Activated CD4-positive, alpha-beta T cell treated with anti-CD3 and anti-CD28 coated beads, Interleukin-2, amount 10 ng/mL, durations not matched to agents 24 days and 14 days (primary cell): ENCODE results near the gene CSNK1D. TPM values are rescaled to one million over a fixed set of nuclear protein-coding genes. Genes with fewer than 3 reads are reported as not detected.

ENCODE experiments used
- DNase-seq: peaks from one replicate; pipeline ENCODE4 v3.0.0; 2022
- H3K27ac Mint-ChIP-seq: one replicate; pipeline ENCODE4 v1.8.0; 2022; ENCODE audit warnings: mild to moderate bottlenecking, mixed read lengths
- H3K27me3 Mint-ChIP-seq: one replicate; pipeline ENCODE4 v1.8.0; 2022; ENCODE audit warnings: mixed read lengths
- H3K36me3 Mint-ChIP-seq: one replicate; pipeline ENCODE4 v1.8.0; 2022; ENCODE audit warnings: low read depth, mild to moderate bottlenecking, mixed read lengths
- H3K4me1 Mint-ChIP-seq: one replicate; pipeline ENCODE4 v1.8.0; 2021; ENCODE audit warnings: mixed read lengths
- H3K4me3 Mint-ChIP-seq: one replicate; pipeline ENCODE4 v1.8.0; 2022; ENCODE audit warnings: mild to moderate bottlenecking, moderate library complexity, mixed read lengths
- H3K9me3 Mint-ChIP-seq: one replicate; pipeline ENCODE4 v1.8.0; 2021; ENCODE audit warnings: mixed read lengths
- intact Hi-C: fragments of 100-400 bp; cut with micrococcal nuclease; formaldehyde crosslinking; loops from one replicate; pipeline ENCODE4 v1.15.1; 2023
- total RNA-seq: library from RNA; stranded (reverse); gene quantifications from 2 replicates; pipeline ENCODE4 v1.2.3, GENCODE V29; 2022

CSNK1D gene
- total RNA-seq, 1 donor from 2014 or later: 146 TPM

- H3K27me3 Mint-ChIP-seq: peaks cover 2% of the 10 kb centered on the region
- DNase-seq: no peak
- peaks cover 8% of the 10 kb centered on the region for H3K36me3 Mint-ChIP-seq
- H3K9me3 Mint-ChIP-seq: no peaks in the 10 kb centered on the region
- peaks cover 56% of the 10 kb centered on the region for H3K4me1 Mint-ChIP-seq
- intact Hi-C loops: no loop called here
- H3K4me3 Mint-ChIP-seq: no peak overlapping the region
- peak overlapping the region; percentile 57 for H3K27ac Mint-ChIP-seq
These were observed 21.9 kb upstream of the CSNK1D start for GRCh38 chr17:82295472-82295814.

GRCh38 chr17:82294064-82294773 lies 20.7 kb upstream of the CSNK1D start:
- H3K9me3 Mint-ChIP-seq: no peaks in the 10 kb centered on the region
- intact Hi-C loops: no loop called here
- no peak for DNase-seq
- H3K27me3 Mint-ChIP-seq: peaks cover 2% of the 10 kb centered on the region
- peak overlapping the region; percentile 70 for H3K27ac Mint-ChIP-seq
- H3K36me3 Mint-ChIP-seq: peaks cover 8% of the 10 kb centered on the region
- H3K4me1 Mint-ChIP-seq: peaks cover 50% of the 10 kb centered on the region
- H3K4me3 Mint-ChIP-seq: peak overlapping the region; percentile 66

- peak overlapping the region; percentile 87 for H3K4me3 Mint-ChIP-seq
- no peaks in the 10 kb centered on the region for H3K9me3 Mint-ChIP-seq
- peaks cover 8% of the 10 kb centered on the region for H3K36me3 Mint-ChIP-seq
- peaks cover 2% of the 10 kb centered on the region for H3K27me3 Mint-ChIP-seq
- DNase-seq: peak; percentile 98
- intact Hi-C loops: loop anchor here (2.0 kb wide), 3 partner anchors 20 to 166 kb away; partner anchors contain the start of genes CSNK1D and NARF
- peak overlapping the region; percentile 93 for H3K27ac Mint-ChIP-seq
- peaks cover 43% of the 10 kb centered on the region for H3K4me1 Mint-ChIP-seq
These were observed 19.0 kb upstream of the CSNK1D start for GRCh38 chr17:82292251-82293154.

GRCh38 chr17:82291582-82292250 lies 18.2 kb upstream of the CSNK1D start:
- peaks cover 38% of the 10 kb centered on the region for H3K4me1 Mint-ChIP-seq
- H3K9me3 Mint-ChIP-seq: no peaks in the 10 kb centered on the region
- no peak for DNase-seq
- intact Hi-C loops: loop anchor here (2.0 kb wide), 3 partner anchors 19 to 167 kb away; partner anchors contain the start of genes CSNK1D and NARF
- peaks cover 8% of the 10 kb centered on the region for H3K36me3 Mint-ChIP-seq
- peak overlapping the region; percentile 73 for H3K27ac Mint-ChIP-seq
- no peaks in the 10 kb centered on the region for H3K27me3 Mint-ChIP-seq
- peak overlapping the region; percentile 87 for H3K4me3 Mint-ChIP-seq

GRCh38 chr17:82287868-82288801 lies 14.6 kb upstream of the CSNK1D start:
- intact Hi-C loops: no loop called here
- no peaks in the 10 kb centered on the region for H3K27me3 Mint-ChIP-seq
- no peak for DNase-seq
- no peaks in the 10 kb centered on the region for H3K9me3 Mint-ChIP-seq
- H3K27ac Mint-ChIP-seq: peak overlapping the region; percentile 6
- no peak overlapping the region for H3K4me3 Mint-ChIP-seq
- H3K36me3 Mint-ChIP-seq: peaks cover 2% of the 10 kb centered on the region
- peaks cover 22% of the 10 kb centered on the region for H3K4me1 Mint-ChIP-seq

GRCh38 chr17:82287013-82287867 lies 13.7 kb upstream of the CSNK1D start:
- peaks cover 2% of the 10 kb centered on the region for H3K36me3 Mint-ChIP-seq
- DNase-seq: no peak
- peaks cover 22% of the 10 kb centered on the region for H3K4me1 Mint-ChIP-seq
- intact Hi-C loops: no loop called here
- H3K9me3 Mint-ChIP-seq: no peaks in the 10 kb centered on the region
- no peak overlapping the region for H3K4me3 Mint-ChIP-seq
- H3K27ac Mint-ChIP-seq: no peak overlapping the region
- H3K27me3 Mint-ChIP-seq: no peaks in the 10 kb centered on the region

- peaks cover 26% of the 10 kb centered on the region for H3K4me1 Mint-ChIP-seq
- no peak overlapping the region for H3K27ac Mint-ChIP-seq
- DNase-seq: no peak
- no peaks in the 10 kb centered on the region for H3K9me3 Mint-ChIP-seq
- H3K27me3 Mint-ChIP-seq: no peaks in the 10 kb centered on the region
- intact Hi-C loops: no loop called here
- no peaks in the 10 kb centered on the region for H3K36me3 Mint-ChIP-seq
- no peak overlapping the region for H3K4me3 Mint-ChIP-seq
These were observed 11.6 kb upstream of the CSNK1D start for GRCh38 chr17:82285141-82285540.

- intact Hi-C loops: no loop called here
- peak; percentile 63 for DNase-seq
- H3K27me3 Mint-ChIP-seq: peaks cover under 1% of the 10 kb centered on the region
- no peak overlapping the region for H3K4me3 Mint-ChIP-seq
- peaks cover 21% of the 10 kb centered on the region for H3K4me1 Mint-ChIP-seq
- H3K9me3 Mint-ChIP-seq: no peaks in the 10 kb centered on the region
- H3K36me3 Mint-ChIP-seq: no peaks in the 10 kb centered on the region
- H3K27ac Mint-ChIP-seq: peak overlapping the region; percentile 69
These were observed 9.8 kb upstream of the CSNK1D start for GRCh38 chr17:82283208-82283749.

GRCh38 chr17:82282239-82283207 lies 9.0 kb upstream of the CSNK1D start:
- peaks cover 2% of the 10 kb centered on the region for H3K27me3 Mint-ChIP-seq
- H3K36me3 Mint-ChIP-seq: no peaks in the 10 kb centered on the region
- H3K27ac Mint-ChIP-seq: no peak overlapping the region
- intact Hi-C loops: no loop called here
- DNase-seq: no peak
- peaks cover 16% of the 10 kb centered on the region for H3K4me1 Mint-ChIP-seq
- no peaks in the 10 kb centered on the region for H3K9me3 Mint-ChIP-seq
- no peak overlapping the region for H3K4me3 Mint-ChIP-seq

GRCh38 chr17:82281502-82282238 lies 8.2 kb upstream of the CSNK1D start:
- H3K9me3 Mint-ChIP-seq: no peaks in the 10 kb centered on the region
- intact Hi-C loops: no loop called here
- no peak for DNase-seq
- no peaks in the 10 kb centered on the region for H3K36me3 Mint-ChIP-seq
- peaks cover 13% of the 10 kb centered on the region for H3K4me1 Mint-ChIP-seq
- no peak overlapping the region for H3K27ac Mint-ChIP-seq
- H3K4me3 Mint-ChIP-seq: no peak overlapping the region
- H3K27me3 Mint-ChIP-seq: peaks cover 2% of the 10 kb centered on the region

- DNase-seq: no peak
- intact Hi-C loops: no loop called here
- H3K27me3 Mint-ChIP-seq: peaks cover 2% of the 10 kb centered on the region
- no peak overlapping the region for H3K4me3 Mint-ChIP-seq
- H3K9me3 Mint-ChIP-seq: no peaks in the 10 kb centered on the region
- no peaks in the 10 kb centered on the region for H3K36me3 Mint-ChIP-seq
- no peak overlapping the region for H3K27ac Mint-ChIP-seq
- peaks cover 13% of the 10 kb centered on the region for H3K4me1 Mint-ChIP-seq
These were observed 7.6 kb upstream of the CSNK1D start for GRCh38 chr17:82281076-82281475.
